SK-N-SH (cell line): Measurements from ENCODE around the gene SASH1. TPM values are rescaled to one million over a fixed set of nuclear protein-coding genes. Genes with fewer than 3 reads are reported as not detected.

Source experiments
- CTCF ChIA-PET: fragments of 300-600, 350-600 bp; formaldehyde crosslinking; extraction: SDS; loops from one replicate; lab custom pipeline; 2021; lab: Yijun Ruan, JAX
- POLR2A ChIA-PET: fragments of 350-600 bp; sonication (Branson Sonifier 250); formaldehyde crosslinking; extraction: SDS; loops from one replicate; lab custom pipeline; 2020; ENCODE audit warnings: antibody characterized with exemption, inconsistent platforms; lab: Yijun Ruan, JAX
- DNase-seq: peaks from one replicate; pipeline ENCODE4 v3.0.0; 2012
- H2AFZ ChIP-seq: fragments of 200-600 bp; sonication (generic); 2 replicates; pipeline ENCODE4 v1.8.1; 2016; ENCODE audit warnings: antibody characterized with exemption, mild to moderate bottlenecking, low read depth
- H3F3A ChIP-seq: fragments of 200-600 bp; sonication (generic); replicated peaks from 2 replicates; pipeline ENCODE3; 2016; ENCODE audit warnings: antibody characterized with exemption, mild to moderate bottlenecking; ENCODE audit not compliant: insufficient read depth
- H3K27ac ChIP-seq, 2 experiments: fragments of 200-500 bp in 1 of 2; fragments of 200-600 bp in 1 of 2; sonication (Bioruptor generic) in 1 of 2; sonication (generic), shearing (Covaris generic) in 1 of 2; 2 replicates each; pipeline versions ENCODE4 v1.5.1 to v1.6.1; 2014 to 2016; ENCODE audit warnings: low read depth in 2 of 2, inconsistent platforms in 1 of 2, low read length in 1 of 2, mild to moderate bottlenecking in 1 of 2, mixed read lengths in 1 of 2
- H3K27me3 ChIP-seq: fragments of 200-600 bp; sonication (generic), shearing (Covaris generic); 2 replicates; pipeline ENCODE4 v1.6.1; 2016; ENCODE audit warnings: mixed run types; ENCODE audit not compliant: insufficient read depth
- H3K36me3 ChIP-seq, 2 experiments: fragments of 200-500 bp in 1 of 2; fragments of 200-600 bp in 1 of 2; sonication (Bioruptor generic) in 1 of 2; sonication (generic) in 1 of 2; replicated peaks in 1 of 2; 2 replicates each; pipeline versions ENCODE3 to v1.5.1; 2014 to 2016; ENCODE audit warnings: low read length in 1 of 2, mild to moderate bottlenecking in 1 of 2; ENCODE audit not compliant: insufficient read depth in 2 of 2, control insufficient read depth in 1 of 2
- H3K4me1 ChIP-seq, 2 experiments: fragments of 200-500 bp in 1 of 2; fragments of 200-600 bp in 1 of 2; sonication (Bioruptor generic) in 1 of 2; sonication (generic), shearing (Covaris generic) in 1 of 2; 2 replicates each; pipeline versions ENCODE4 v1.5.1 to v1.6.1; 2014 to 2016; ENCODE audit warnings: low read depth in 1 of 2, low read length in 1 of 2, mixed run types in 1 of 2; ENCODE audit not compliant: insufficient read depth in 2 of 2, control insufficient read depth in 1 of 2
- H3K4me2 ChIP-seq: fragments of 200-600 bp; sonication (generic), shearing (Covaris generic); 2 replicates; pipeline ENCODE4 v1.6.1; 2017; ENCODE audit warnings: mixed run types
- H3K4me3 ChIP-seq, 2 experiments: fragments of 200-500 bp in 1 of 2; fragments of 200-600 bp in 1 of 2; sonication (Bioruptor generic) in 1 of 2; sonication (generic), shearing (Covaris generic) in 1 of 2; 2 replicates each; pipeline versions ENCODE4 v1.5.1 to v1.8.1; 2014 to 2016; ENCODE audit warnings: low read depth in 2 of 2, inconsistent platforms in 1 of 2, low read length in 1 of 2, mild to moderate bottlenecking in 1 of 2, mixed read lengths in 1 of 2, moderate library complexity in 1 of 2
- H3K79me2 ChIP-seq: fragments of 200-600 bp; sonication (generic); 2 replicates; pipeline ENCODE4 v1.8.1; 2017; ENCODE audit warnings: mild to moderate bottlenecking; ENCODE audit not compliant: insufficient read depth
- H3K9ac ChIP-seq: fragments of 200-600 bp; sonication (generic); 2 replicates; pipeline ENCODE4 v1.6.1; 2017; ENCODE audit warnings: mixed run types
- H3K9me2 ChIP-seq: fragments of 200-600 bp; sonication (generic); 2 replicates; pipeline ENCODE4 v1.6.1; 2017; ENCODE audit warnings: mixed run types
- H3K9me3 ChIP-seq: fragments of 200-600 bp; sonication (generic); 2 replicates; pipeline ENCODE4 v1.6.1; 2017; ENCODE audit warnings: mixed run types, mild to moderate bottlenecking, moderate library complexity
- H4K20me1 ChIP-seq: fragments of 200-600 bp; sonication (generic); 2 replicates; pipeline ENCODE4 v1.6.1; 2017; ENCODE audit warnings: mild to moderate bottlenecking, mixed run types; ENCODE audit not compliant: insufficient read depth
- CHD2 ChIP-seq: fragments of 150-350 bp; IDR thresholded peaks from 2 replicates; pipeline ENCODE4 v1.6.1; 2018; ENCODE audit warnings: low read length; ENCODE audit not compliant: partially characterized antibody
- ELF1 ChIP-seq: IDR thresholded peaks from 2 replicates; pipeline ENCODE4 v1.4.0; 2012
- FOSL2 ChIP-seq: IDR thresholded peaks from 2 replicates; pipeline ENCODE4 v1.4.0; 2012; ENCODE audit warnings: low read depth, mild to moderate bottlenecking, moderate library complexity, borderline replicate concordance
- GATA2 ChIP-seq: sonication (generic); formaldehyde crosslinking; IDR thresholded peaks from 2 replicates; pipeline ENCODE4 v1.5.0; 2020; ENCODE audit warnings: mild to moderate bottlenecking, missing genetic modification reagents
- JUND ChIP-seq: IDR thresholded peaks from 2 replicates; pipeline ENCODE4 v1.4.0; 2012
- MXI1 ChIP-seq: IDR thresholded peaks from 2 replicates; pipeline ENCODE4 v1.6.1; 2012; ENCODE audit warnings: mild to moderate bottlenecking, low read depth, low read length, improper control_type of control experiment
- RXRA ChIP-seq: IDR thresholded peaks from 2 replicates; pipeline ENCODE4 v1.4.0; 2012; ENCODE audit warnings: low read depth, mild to moderate bottlenecking, borderline replicate concordance
- SIN3A ChIP-seq: IDR thresholded peaks from 2 replicates; pipeline ENCODE4 v1.6.1; 2012; ENCODE audit warnings: low read depth, mild to moderate bottlenecking, low read length, moderate library complexity, borderline replicate concordance
- SMC3 ChIP-seq: IDR thresholded peaks from 2 replicates; pipeline ENCODE4 v1.6.1; 2012; ENCODE audit warnings: low read depth, low read length, improper control_type of control experiment
- TEAD4 ChIP-seq: IDR thresholded peaks from 2 replicates; pipeline ENCODE4 v1.4.0; 2012; ENCODE audit warnings: mild to moderate bottlenecking, borderline replicate concordance; ENCODE audit not compliant: insufficient read depth
- WGBS: methylation state at CpG from one replicate; pipeline ENCODE4 v1.1.6; 2017; ENCODE audit warnings: low lambda C conversion rate; 5-methylcytosine and 5-hydroxymethylcytosine counted together
- polyA plus RNA-seq, 3 experiments: library from polyadenylated mRNA; depleted of rRNA; stranded (reverse); fragments of >200 nt; gene quantifications; 2 replicates each; pipeline ENCODE4 v1.2.3, GENCODE V29; 2012
- TF ChIP-seq, protein P1 (sequence below): fragments of 150-350 bp; IDR thresholded peaks from 2 replicates; pipeline ENCODE4 v1.6.1; 2017; ENCODE audit warnings: antibody characterized with exemption, low read length, low read depth, borderline replicate concordance
- TF ChIP-seq, protein P2 (sequence below): IDR thresholded peaks from 2 replicates; pipeline ENCODE4 v1.4.0; 2012; ENCODE audit warnings: low read depth
- TF ChIP-seq, protein P3 (sequence below): IDR thresholded peaks from 2 replicates; pipeline ENCODE4; 2012
- TF ChIP-seq, protein P4 (sequence below): IDR thresholded peaks from 2 replicates; pipeline ENCODE4 v1.4.0; 2012; ENCODE audit warnings: low read depth, borderline replicate concordance
- TF ChIP-seq, protein P5 (sequence below): fragments of 200-600 bp; sonication (generic); IDR thresholded peaks from 2 replicates; pipeline ENCODE4 v1.6.1; 2017; ENCODE audit warnings: antibody characterized with exemption, mild to moderate bottlenecking, moderate library complexity
- TF ChIP-seq, protein P6 (sequence below): IDR thresholded peaks from 2 replicates; pipeline ENCODE4 v1.6.1; 2012; ENCODE audit warnings: mild to moderate bottlenecking, low read depth, low read length, moderate library complexity

The SASH1 gene
- polyA plus RNA-seq, 1 of the 3 experiments (the other 2 are of a cell fraction): 19.8 TPM

DNA sequence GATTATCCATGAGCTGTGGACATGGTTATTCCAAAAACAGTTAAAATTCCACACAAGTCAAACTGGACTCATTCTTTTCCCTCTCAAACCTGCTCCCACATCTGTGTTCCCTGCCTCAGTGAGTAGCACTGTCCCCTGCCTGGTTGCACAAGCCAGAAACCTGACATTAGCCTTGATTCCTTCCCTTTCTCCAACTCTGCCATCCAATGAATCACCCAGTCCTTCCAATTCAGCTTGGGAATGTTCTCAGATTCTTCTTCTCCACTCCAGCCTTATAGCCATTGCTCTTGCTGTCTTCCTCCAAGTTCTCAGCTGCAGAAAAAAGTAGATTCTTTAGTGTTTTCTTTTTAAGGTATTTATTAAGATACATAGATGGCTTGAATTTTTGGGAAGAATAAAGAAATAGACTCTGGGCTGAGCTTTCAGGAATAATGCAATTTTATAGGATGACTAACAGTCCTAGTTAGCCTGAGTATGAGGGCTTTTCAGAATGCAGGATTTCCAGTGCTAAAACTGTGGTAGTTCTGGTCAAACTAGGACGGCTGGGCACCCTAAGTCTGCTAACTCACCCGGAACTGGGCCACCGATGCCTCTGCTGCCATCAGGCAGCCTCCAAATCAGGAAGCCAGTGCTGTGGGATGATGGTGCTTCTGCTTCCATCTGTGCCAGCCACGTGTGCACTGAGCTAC is 18.2 kb upstream of the SASH1 start:
- 4% methylated on average over 4 of the region's 4 CpGs for WGBS
- no peak for DNase-seq
- H3K9me3 ChIP-seq: no peaks in the 10 kb centered on the region
- no peaks in the 10 kb centered on the region for H3K27me3 ChIP-seq
- peaks cover 47% of the 10 kb centered on the region for H3F3A ChIP-seq
- peak overlapping the region; percentile 17 to 91; a peak in 2 of 4 replicates for H3K27ac ChIP-seq
- ChIA-PET POLR2A (no interaction called here), CTCF (no interaction called here)
- no peak overlapping the region for H2AFZ ChIP-seq
- no peaks in the 10 kb centered on the region for H4K20me1 ChIP-seq
- H3K4me1 ChIP-seq: peaks cover 0 to 21% of the 10 kb centered on the region in 2 experiments; a peak in 2 of 4 replicates
- peak overlapping the region; percentile 47; the same call in 1 of the 2 replicates for H3K4me2 ChIP-seq
- peaks cover 0 to 16% of the 10 kb centered on the region in 2 experiments for H3K36me3 ChIP-seq
- H3K4me3 ChIP-seq: no peak overlapping the region
- no peaks in the 10 kb centered on the region for H3K9me2 ChIP-seq
- peaks cover 65% of the 10 kb centered on the region for H3K79me2 ChIP-seq
- H3K9ac ChIP-seq: peak overlapping the region; percentile 49; the same call in 1 of the 2 replicates
- TF ChIP-seq CHD2 (no peak), ELF1 (0 out of 2 replicates have a peak, but pooled peaks have one; percentile 17)

DNA sequence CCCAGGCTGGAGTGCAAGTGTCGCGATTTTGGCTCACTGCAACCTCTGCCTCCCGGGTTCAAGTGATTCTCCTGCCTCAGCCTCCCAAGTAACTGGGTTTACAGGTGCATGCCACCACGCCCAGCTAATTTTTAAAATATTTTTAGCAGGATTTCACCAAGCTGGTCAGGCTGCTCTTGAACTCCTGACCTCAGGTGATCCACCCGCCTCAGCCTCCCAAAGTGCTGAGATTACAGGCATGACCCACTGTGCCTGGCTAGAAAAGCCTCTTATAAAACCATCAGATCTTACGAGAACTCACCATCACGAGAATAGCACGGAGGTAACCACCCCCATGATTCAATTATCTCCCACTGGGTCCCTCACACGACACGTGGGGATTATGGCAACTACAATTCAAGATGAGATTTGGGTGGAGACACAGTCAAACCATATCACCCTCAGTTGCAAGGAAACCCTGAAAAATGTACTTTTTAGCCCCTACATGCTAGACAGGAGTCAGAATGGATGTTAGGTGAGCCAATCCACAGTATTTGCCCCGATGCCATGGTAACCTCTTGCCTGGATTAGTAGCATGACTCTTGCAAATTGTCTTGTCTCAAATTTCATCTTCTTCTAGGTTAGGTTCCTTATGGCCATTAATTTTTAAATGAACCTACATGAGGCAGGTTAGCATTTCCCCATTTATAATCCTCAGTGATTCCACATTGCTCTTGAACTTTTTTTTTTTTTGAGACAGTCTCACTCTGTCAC is 17.1 kb upstream of the SASH1 start:
- Histone ChIP-seq H3F3A (peaks cover 57% of the 10 kb centered on the region), H3K36me3 (peaks cover 0 to 9% of the 10 kb centered on the region in 2 experiments), H4K20me1 (no peaks in the 10 kb centered on the region), H3K4me3 (no peak overlapping the region), H3K9me2 (no peaks in the 10 kb centered on the region), H2AFZ (no peak overlapping the region), H3K4me1 (peaks cover 0 to 28% of the 10 kb centered on the region in 2 experiments; a peak in 2 of 4 replicates), H3K27me3 (no peaks in the 10 kb centered on the region), H3K27ac (peak overlapping the region in 1 of 2 experiments; percentile 91; a peak in 2 of 4 replicates), H3K9ac (no peak overlapping the region), H3K4me2 (0 out of 2 replicates have a peak overlapping the region, but pooled peaks have one; percentile 47), H3K79me2 (peaks cover 55% of the 10 kb centered on the region), H3K9me3 (no peaks in the 10 kb centered on the region)
- ChIA-PET CTCF (no interaction called here), POLR2A (no interaction called here)
- 64% methylated on average over 11 of the region's 11 CpGs for WGBS
- DNase-seq: no peak
- TF ChIP-seq JUND (no peak), RXRA (no peak), FOSL2 (no peak), TEAD4 (no peak), GATA2 (CRISPR knock-in tag) (no peak), SIN3A (no peak), MXI1 (no peak), ELF1 (no peak), SMC3 (no peak)
- TF ChIP-seq, protein P1, sequence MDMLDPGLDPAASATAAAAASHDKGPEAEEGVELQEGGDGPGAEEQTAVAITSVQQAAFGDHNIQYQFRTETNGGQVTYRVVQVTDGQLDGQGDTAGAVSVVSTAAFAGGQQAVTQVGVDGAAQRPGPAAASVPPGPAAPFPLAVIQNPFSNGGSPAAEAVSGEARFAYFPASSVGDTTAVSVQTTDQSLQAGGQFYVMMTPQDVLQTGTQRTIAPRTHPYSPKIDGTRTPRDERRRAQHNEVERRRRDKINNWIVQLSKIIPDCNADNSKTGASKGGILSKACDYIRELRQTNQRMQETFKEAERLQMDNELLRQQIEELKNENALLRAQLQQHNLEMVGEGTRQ: no peak
- TF ChIP-seq, protein P2, sequence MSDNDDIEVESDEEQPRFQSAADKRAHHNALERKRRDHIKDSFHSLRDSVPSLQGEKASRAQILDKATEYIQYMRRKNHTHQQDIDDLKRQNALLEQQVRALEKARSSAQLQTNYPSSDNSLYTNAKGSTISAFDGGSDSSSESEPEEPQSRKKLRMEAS: no peak
- TF ChIP-seq, protein P3, sequence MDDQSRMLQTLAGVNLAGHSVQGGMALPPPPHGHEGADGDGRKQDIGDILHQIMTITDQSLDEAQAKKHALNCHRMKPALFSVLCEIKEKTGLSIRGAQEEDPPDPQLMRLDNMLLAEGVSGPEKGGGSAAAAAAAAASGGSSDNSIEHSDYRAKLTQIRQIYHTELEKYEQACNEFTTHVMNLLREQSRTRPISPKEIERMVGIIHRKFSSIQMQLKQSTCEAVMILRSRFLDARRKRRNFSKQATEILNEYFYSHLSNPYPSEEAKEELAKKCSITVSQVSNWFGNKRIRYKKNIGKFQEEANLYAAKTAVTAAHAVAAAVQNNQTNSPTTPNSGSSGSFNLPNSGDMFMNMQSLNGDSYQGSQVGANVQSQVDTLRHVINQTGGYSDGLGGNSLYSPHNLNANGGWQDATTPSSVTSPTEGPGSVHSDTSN: no peak
- TF ChIP-seq, protein P4, sequence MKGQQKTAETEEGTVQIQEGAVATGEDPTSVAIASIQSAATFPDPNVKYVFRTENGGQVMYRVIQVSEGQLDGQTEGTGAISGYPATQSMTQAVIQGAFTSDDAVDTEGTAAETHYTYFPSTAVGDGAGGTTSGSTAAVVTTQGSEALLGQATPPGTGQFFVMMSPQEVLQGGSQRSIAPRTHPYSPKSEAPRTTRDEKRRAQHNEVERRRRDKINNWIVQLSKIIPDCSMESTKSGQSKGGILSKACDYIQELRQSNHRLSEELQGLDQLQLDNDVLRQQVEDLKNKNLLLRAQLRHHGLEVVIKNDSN: no peak
- TF ChIP-seq, protein P5, sequence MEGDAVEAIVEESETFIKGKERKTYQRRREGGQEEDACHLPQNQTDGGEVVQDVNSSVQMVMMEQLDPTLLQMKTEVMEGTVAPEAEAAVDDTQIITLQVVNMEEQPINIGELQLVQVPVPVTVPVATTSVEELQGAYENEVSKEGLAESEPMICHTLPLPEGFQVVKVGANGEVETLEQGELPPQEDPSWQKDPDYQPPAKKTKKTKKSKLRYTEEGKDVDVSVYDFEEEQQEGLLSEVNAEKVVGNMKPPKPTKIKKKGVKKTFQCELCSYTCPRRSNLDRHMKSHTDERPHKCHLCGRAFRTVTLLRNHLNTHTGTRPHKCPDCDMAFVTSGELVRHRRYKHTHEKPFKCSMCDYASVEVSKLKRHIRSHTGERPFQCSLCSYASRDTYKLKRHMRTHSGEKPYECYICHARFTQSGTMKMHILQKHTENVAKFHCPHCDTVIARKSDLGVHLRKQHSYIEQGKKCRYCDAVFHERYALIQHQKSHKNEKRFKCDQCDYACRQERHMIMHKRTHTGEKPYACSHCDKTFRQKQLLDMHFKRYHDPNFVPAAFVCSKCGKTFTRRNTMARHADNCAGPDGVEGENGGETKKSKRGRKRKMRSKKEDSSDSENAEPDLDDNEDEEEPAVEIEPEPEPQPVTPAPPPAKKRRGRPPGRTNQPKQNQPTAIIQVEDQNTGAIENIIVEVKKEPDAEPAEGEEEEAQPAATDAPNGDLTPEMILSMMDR: no peak
- TF ChIP-seq, protein P6, sequence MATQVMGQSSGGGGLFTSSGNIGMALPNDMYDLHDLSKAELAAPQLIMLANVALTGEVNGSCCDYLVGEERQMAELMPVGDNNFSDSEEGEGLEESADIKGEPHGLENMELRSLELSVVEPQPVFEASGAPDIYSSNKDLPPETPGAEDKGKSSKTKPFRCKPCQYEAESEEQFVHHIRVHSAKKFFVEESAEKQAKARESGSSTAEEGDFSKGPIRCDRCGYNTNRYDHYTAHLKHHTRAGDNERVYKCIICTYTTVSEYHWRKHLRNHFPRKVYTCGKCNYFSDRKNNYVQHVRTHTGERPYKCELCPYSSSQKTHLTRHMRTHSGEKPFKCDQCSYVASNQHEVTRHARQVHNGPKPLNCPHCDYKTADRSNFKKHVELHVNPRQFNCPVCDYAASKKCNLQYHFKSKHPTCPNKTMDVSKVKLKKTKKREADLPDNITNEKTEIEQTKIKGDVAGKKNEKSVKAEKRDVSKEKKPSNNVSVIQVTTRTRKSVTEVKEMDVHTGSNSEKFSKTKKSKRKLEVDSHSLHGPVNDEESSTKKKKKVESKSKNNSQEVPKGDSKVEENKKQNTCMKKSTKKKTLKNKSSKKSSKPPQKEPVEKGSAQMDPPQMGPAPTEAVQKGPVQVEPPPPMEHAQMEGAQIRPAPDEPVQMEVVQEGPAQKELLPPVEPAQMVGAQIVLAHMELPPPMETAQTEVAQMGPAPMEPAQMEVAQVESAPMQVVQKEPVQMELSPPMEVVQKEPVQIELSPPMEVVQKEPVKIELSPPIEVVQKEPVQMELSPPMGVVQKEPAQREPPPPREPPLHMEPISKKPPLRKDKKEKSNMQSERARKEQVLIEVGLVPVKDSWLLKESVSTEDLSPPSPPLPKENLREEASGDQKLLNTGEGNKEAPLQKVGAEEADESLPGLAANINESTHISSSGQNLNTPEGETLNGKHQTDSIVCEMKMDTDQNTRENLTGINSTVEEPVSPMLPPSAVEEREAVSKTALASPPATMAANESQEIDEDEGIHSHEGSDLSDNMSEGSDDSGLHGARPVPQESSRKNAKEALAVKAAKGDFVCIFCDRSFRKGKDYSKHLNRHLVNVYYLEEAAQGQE: no peak
